ENCODE results near the gene SLC6A9. TPM values are rescaled to one million over a fixed set of nuclear protein-coding genes. Genes with fewer than 3 reads are reported as not detected.

SLC6A9 gene
- total RNA-seq, 1 experiment from 2014 or later: 12.8 TPM

- TF ChIP-seq RAD21 (IDR thresholded peaks at IDR 0.05; ENCODE audit: low read depth): no peak
- no peak for TF ChIP-seq ZNF274 (IDR thresholded peaks at IDR 0.05; ENCODE audit: low read depth, low read length)
- no peak for TF ChIP-seq TCF7L2 (IDR thresholded peaks at IDR 0.05; ENCODE audit: borderline replicate concordance, extremely low read depth, insufficient read depth, insufficient read length)
- TF ChIP-seq REST (IDR thresholded peaks at IDR 0.05; ENCODE audit: low read depth): no peak
These were observed 48.5 kb downstream of the SLC6A9 start (continued) for GRCh38 chr1:43982808-43983207.

GRCh38 chr1:43982241-43982640 is 49.0 kb downstream of the SLC6A9 start:
- Histone ChIP-seq H4K20me1 (ENCODE audit: insufficient read depth) (no peaks in the 10 kb centered on the region), H3K79me2 (ENCODE audit: insufficient read depth, low read length) (peaks cover 57% of the 10 kb centered on the region), H3K36me3 (ENCODE audit: control insufficient read depth in 1 of 2, insufficient read depth in 2 of 2, low read length in 2 of 2) (peaks cover 8 to 54% of the 10 kb centered on the region in 2 experiments; a peak in 2 of 4 replicates), H3K4me1 (ENCODE audit: control insufficient read depth in 1 of 2, insufficient read depth in 2 of 2, low read length in 2 of 2) (peaks cover 7 to 28% of the 10 kb centered on the region in 2 experiments; a peak in 3 of 4 replicates), H3K27me3 (ENCODE audit: insufficient read depth, low read length) (no peaks in the 10 kb centered on the region), H3K27ac (ENCODE audit: low read depth, low read length) (no peak overlapping the region), H2AFZ (ENCODE audit: low read depth, low read length, poor library complexity, severe bottlenecking) (no peak overlapping the region), H3K9me2 (ENCODE audit: insufficient read depth) (no peaks in the 10 kb centered on the region), H3K4me3 (replicated peaks in 1 of 2; ENCODE audit: low read depth in 1 of 2, low read length in 2 of 2) (no peak overlapping the region), H3K4me2 (ENCODE audit: low read length) (no peak overlapping the region), H3K9ac (ENCODE audit: low read length) (no peak overlapping the region), H3K9me3 (ENCODE audit: control insufficient read depth in 1 of 2, insufficient read depth in 1 of 2, low read depth in 1 of 2, low read length in 2 of 2) (no peaks in the 10 kb centered on the region)
- intact Hi-C loops (cut with micrococcal nuclease): no loop called here
- no TSS peak for BruUV-seq (replicated peaks)
- DNase-seq (ENCODE audit: low read depth, low spot score) (no peak), ATAC-seq (no peak)
- ChIA-PET CTCF (no interaction called here), RAD21 (ENCODE audit: low non-redundant PET in 1 of 2, low total read pairs in 2 of 2, uncharacterized antibody in 2 of 2, unreplicated experiment in 2 of 2) (no interaction called here), POLR2A (no interaction called here)
- no peak for TF ChIP-seq ATF3 (IDR thresholded peaks at IDR 0.05)
- no peak for TF ChIP-seq RAD21 (IDR thresholded peaks at IDR 0.05; ENCODE audit: low read depth)
- no peak for TF ChIP-seq POLR2A (IDR thresholded peaks at IDR 0.05; ENCODE audit: borderline replicate concordance, extremely low read depth, insufficient read depth, insufficient read length)
- TF ChIP-seq EZH2 (IDR thresholded peaks at IDR 0.05): no peak
- TF ChIP-seq ZNF274 (IDR thresholded peaks at IDR 0.05; ENCODE audit: low read depth, low read length): no peak
- TF ChIP-seq EZH2phosphoT487 (IDR thresholded peaks at IDR 0.05; ENCODE audit: borderline replicate concordance): no peak
- no peak for TF ChIP-seq CBX3 (IDR thresholded peaks at IDR 0.05; ENCODE audit: low read depth)
- TF ChIP-seq TCF7L2 (IDR thresholded peaks at IDR 0.05; ENCODE audit: borderline replicate concordance, extremely low read depth, insufficient read depth, insufficient read length): no peak
- TF ChIP-seq ELF1 (IDR thresholded peaks at IDR 0.05; ENCODE audit: borderline replicate concordance, low read depth): no peak
- TF ChIP-seq POLR2AphosphoS5 (IDR thresholded peaks at IDR 0.05; ENCODE audit: low read depth, low read length): no peak
- TF ChIP-seq JUND (IDR thresholded peaks at IDR 0.05): no peak
- no peak for TF ChIP-seq CEBPB (IDR thresholded peaks at IDR 0.05; ENCODE audit: low read depth)
- TF ChIP-seq REST (IDR thresholded peaks at IDR 0.05; ENCODE audit: low read depth): no peak
- no peak for TF ChIP-seq ZFX (IDR thresholded peaks at IDR 0.05)
- TF ChIP-seq SRF (IDR thresholded peaks at IDR 0.05; ENCODE audit: low read depth): no peak
- no peak for TF ChIP-seq ZBTB33 (IDR thresholded peaks at IDR 0.05; ENCODE audit: extremely low read depth, insufficient replicate concordance, low read length)
- no peak for TF ChIP-seq EGR1 (IDR thresholded peaks at IDR 0.05; ENCODE audit: low read depth)

All from HCT116 (cell line).